Loucy (cell line): ENCODE measurements around the gene GRP.

Experiments used
- H2AFZ ChIP-seq: fragments of 200-600 bp; sonication (generic); 2 replicates; pipeline ENCODE4 v1.6.0; 2016; ENCODE audit warnings: antibody characterized with exemption, mild to moderate bottlenecking, low read length, moderate library complexity
- H3F3A ChIP-seq: fragments of 200-600 bp; 2 replicates; pipeline ENCODE4 v1.6.0; 2016; ENCODE audit warnings: antibody characterized with exemption, low read depth, mild to moderate bottlenecking
- H3K27me3 ChIP-seq: fragments of 200-600 bp; sonication (generic); 2 replicates; pipeline ENCODE4 v1.6.1; 2014; ENCODE audit warnings: low read length, mild to moderate bottlenecking; ENCODE audit not compliant: insufficient read depth, poor library complexity, severe bottlenecking
- H3K36me3 ChIP-seq: fragments of 200-600 bp; sonication (generic); 2 replicates; pipeline ENCODE4 v1.6.1; 2016; ENCODE audit warnings: low read length; ENCODE audit not compliant: insufficient read depth
- H3K4me1 ChIP-seq: fragments of 200-600 bp; sonication (generic); 2 replicates; pipeline ENCODE4 v1.5.1; 2014; ENCODE audit warnings: low read length, mild to moderate bottlenecking; ENCODE audit not compliant: insufficient read depth, poor library complexity, severe bottlenecking
- H3K4me2 ChIP-seq: fragments of 200-600 bp; sonication (generic); 2 replicates; pipeline ENCODE4 v1.6.0; 2014; ENCODE audit warnings: antibody characterized with exemption, low read length, low read depth, mild to moderate bottlenecking; ENCODE audit not compliant: poor library complexity, severe bottlenecking
- H3K4me3 ChIP-seq: fragments of 200-600 bp; sonication (generic); 2 replicates; pipeline ENCODE4 v1.5.1; 2014; ENCODE audit warnings: low read length, mild to moderate bottlenecking, mixed read lengths; ENCODE audit not compliant: poor library complexity, severe bottlenecking
- H3K79me2 ChIP-seq: fragments of 200-600 bp; sonication (generic); 2 replicates; pipeline ENCODE4 v1.6.1; 2014; ENCODE audit warnings: low read length; ENCODE audit not compliant: insufficient read depth
- H3K9ac ChIP-seq: fragments of 200-600 bp; sonication (generic); 2 replicates; pipeline ENCODE4 v1.6.0; 2014; ENCODE audit warnings: mild to moderate bottlenecking, low read depth, low read length, moderate library complexity; ENCODE audit not compliant: poor library complexity, severe bottlenecking
- H3K9me2 ChIP-seq: fragments of 200-600 bp; sonication (generic); replicated peaks from 2 replicates; pipeline ENCODE4 v1.6.1; 2016; ENCODE audit warnings: low read depth, low read length, mixed read lengths
- H3K9me3 ChIP-seq: fragments of 200-600 bp; sonication (generic); 2 replicates; pipeline ENCODE4 v1.6.1; 2014; ENCODE audit warnings: mild to moderate bottlenecking, antibody characterized with exemption, low read length, low read depth; ENCODE audit not compliant: insufficient read depth
- H4K20me1 ChIP-seq: fragments of 200-600 bp; sonication (generic); 2 replicates; pipeline ENCODE4 v1.6.0; 2014; ENCODE audit warnings: antibody characterized with exemption, low read length, mild to moderate bottlenecking; ENCODE audit not compliant: insufficient read depth, poor library complexity, severe bottlenecking
- EZH2phosphoT487 ChIP-seq: fragments of 200-600 bp; IDR thresholded peaks from 2 replicates; pipeline ENCODE4 v1.6.1; 2018; ENCODE audit warnings: antibody characterized with exemption, mild to moderate bottlenecking, moderate library complexity, borderline replicate concordance
- TF ChIP-seq, protein P1 (sequence below): fragments of 200-600 bp; sonication (generic); conservative IDR thresholded peaks from 2 replicates; pipeline ENCODE4 v1.5.1; 2014; ENCODE audit warnings: mild to moderate bottlenecking, antibody characterized with exemption, low read length

Gene GRP

DNA sequence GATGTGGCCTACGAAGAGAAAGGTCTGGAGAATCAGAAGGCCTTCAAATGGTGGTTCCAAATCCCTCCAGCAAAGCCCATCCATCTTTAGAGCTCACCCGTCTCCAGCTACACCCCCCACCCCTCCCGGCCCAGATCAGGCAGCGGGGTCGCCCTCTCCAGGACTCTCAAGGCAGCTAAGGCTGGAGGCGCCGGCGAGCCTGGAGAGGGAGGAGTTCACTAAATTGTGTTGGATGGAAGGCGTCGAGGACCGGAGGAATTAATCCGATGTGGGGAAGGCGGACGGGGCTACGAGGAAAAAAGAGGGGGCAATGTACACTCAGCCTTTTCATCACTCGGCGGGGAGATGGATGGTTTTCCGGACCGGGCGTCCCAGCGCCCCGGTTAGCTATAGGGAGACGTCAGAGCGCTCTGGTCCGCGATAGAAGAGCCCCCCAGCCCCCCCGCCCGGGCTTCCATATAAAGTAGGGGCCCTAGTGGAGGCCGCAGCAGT is at the start of gene GRP:
TSS of gene GRP (plus strand) at position 487 of the 492 bp plus-strand sequence. CDS start 108 bp downstream, outside the sequence.
- no peak within 1 kb of the TSS for H3K9ac ChIP-seq
- no peaks in the 10 kb centered on the region for H3K4me1 ChIP-seq
- H2AFZ ChIP-seq: no peak within 1 kb of the TSS
- no peaks in the 10 kb centered on the region for H3K27me3 ChIP-seq
- H3K79me2 ChIP-seq: no peaks in the 10 kb centered on the region
- no peaks in the 10 kb centered on the region for H3K36me3 ChIP-seq
- no peaks in the 10 kb centered on the region for H3K9me3 ChIP-seq
- TF ChIP-seq, protein P1, sequence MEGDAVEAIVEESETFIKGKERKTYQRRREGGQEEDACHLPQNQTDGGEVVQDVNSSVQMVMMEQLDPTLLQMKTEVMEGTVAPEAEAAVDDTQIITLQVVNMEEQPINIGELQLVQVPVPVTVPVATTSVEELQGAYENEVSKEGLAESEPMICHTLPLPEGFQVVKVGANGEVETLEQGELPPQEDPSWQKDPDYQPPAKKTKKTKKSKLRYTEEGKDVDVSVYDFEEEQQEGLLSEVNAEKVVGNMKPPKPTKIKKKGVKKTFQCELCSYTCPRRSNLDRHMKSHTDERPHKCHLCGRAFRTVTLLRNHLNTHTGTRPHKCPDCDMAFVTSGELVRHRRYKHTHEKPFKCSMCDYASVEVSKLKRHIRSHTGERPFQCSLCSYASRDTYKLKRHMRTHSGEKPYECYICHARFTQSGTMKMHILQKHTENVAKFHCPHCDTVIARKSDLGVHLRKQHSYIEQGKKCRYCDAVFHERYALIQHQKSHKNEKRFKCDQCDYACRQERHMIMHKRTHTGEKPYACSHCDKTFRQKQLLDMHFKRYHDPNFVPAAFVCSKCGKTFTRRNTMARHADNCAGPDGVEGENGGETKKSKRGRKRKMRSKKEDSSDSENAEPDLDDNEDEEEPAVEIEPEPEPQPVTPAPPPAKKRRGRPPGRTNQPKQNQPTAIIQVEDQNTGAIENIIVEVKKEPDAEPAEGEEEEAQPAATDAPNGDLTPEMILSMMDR: no peak
- H3K4me2 ChIP-seq: no peak within 1 kb of the TSS
- H3K9me2 ChIP-seq: no peaks in the 10 kb centered on the region
- H3K4me3 ChIP-seq: no peak within 1 kb of the TSS
- H4K20me1 ChIP-seq: no peaks in the 10 kb centered on the region
- no peaks in the 10 kb centered on the region for H3F3A ChIP-seq

- Histone ChIP-seq H2AFZ (no peak overlapping the region), H3F3A (no peaks in the 10 kb centered on the region), H3K79me2 (no peaks in the 10 kb centered on the region), H3K9me3 (peaks cover 9% of the 10 kb centered on the region), H3K4me2 (no peak overlapping the region), H4K20me1 (no peaks in the 10 kb centered on the region), H3K36me3 (no peaks in the 10 kb centered on the region), H3K27me3 (no peaks in the 10 kb centered on the region), H3K4me1 (no peaks in the 10 kb centered on the region), H3K4me3 (no peak overlapping the region), H3K9ac (no peak overlapping the region), H3K9me2 (no peaks in the 10 kb centered on the region)
- TF ChIP-seq, protein P1: no peak
- TF ChIP-seq EZH2phosphoT487: no peak
These were observed 47.2 kb upstream of the GRP start for GRCh38 chr18:59172664-59173249.

DNA sequence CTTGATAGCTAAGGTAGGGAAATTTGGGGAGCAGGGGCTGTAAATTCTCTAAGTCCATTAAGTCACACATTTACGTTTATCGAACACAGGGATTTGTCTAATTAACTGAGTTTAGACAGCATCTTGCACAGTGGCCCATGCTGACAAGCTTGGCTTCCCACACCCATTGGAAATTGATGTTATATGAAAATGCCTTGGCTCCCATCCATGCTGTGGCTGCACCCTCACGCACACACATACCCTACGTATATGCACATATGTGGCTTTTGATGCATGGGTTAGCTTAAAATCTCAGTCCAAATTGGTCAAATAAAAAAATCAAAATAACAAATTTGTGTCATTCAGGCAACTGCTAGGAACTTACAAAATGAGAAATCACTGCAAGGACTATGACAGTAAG is 42.5 kb upstream of the GRP start:
- Histone ChIP-seq H3K4me1 (no peaks in the 10 kb centered on the region), H3K27me3 (no peaks in the 10 kb centered on the region), H4K20me1 (no peaks in the 10 kb centered on the region), H3K4me3 (no peak overlapping the region), H2AFZ (no peak overlapping the region), H3K9me2 (no peaks in the 10 kb centered on the region), H3K36me3 (no peaks in the 10 kb centered on the region), H3K79me2 (no peaks in the 10 kb centered on the region), H3K4me2 (no peak overlapping the region), H3F3A (no peaks in the 10 kb centered on the region), H3K9me3 (peaks cover 5% of the 10 kb centered on the region), H3K9ac (no peak overlapping the region)
- TF ChIP-seq, protein P1: no peak
- TF ChIP-seq EZH2phosphoT487: no peak
